ENCODE measurements around the gene RAB3GAP2.
"Not testable (repeated sequence)": the region's sequence is repeated elsewhere in the genome, so short reads cannot be mapped to it uniquely, and the experiment has no call there.

RAB3GAP2 gene

GRCh38 chr1:220287129-220287528 is 14.9 kb upstream of the RAB3GAP2 start:
- DNase-seq, result no peak

GRCh38 chr1:220283625-220284024 is 11.4 kb upstream of the RAB3GAP2 start:
- DNase-seq, result no peak

- DNase-seq, result no peak
Measured at GRCh38 chr1:220281159-220281574, 8.9 kb upstream of the RAB3GAP2 start.

GRCh38 chr1:220280249-220280648 is 8.0 kb upstream of the RAB3GAP2 start:
- no peak for DNase-seq

- no peak for DNase-seq
Measured at GRCh38 chr1:220278991-220279390, 6.7 kb upstream of the RAB3GAP2 start.

GRCh38 chr1:220275430-220275829 is 3.2 kb upstream of the RAB3GAP2 start:
- DNase-seq, result no peak

- no peak for DNase-seq
Measured at GRCh38 chr1:220274251-220274855, 2.1 kb upstream of the RAB3GAP2 start.

GRCh38 chr1:220272841-220273090 is 513 bp upstream of the RAB3GAP2 start:
- no peak for DNase-seq

GRCh38 chr1:220271706-220272046 is 577 bp downstream of the RAB3GAP2 start:
- DNase-seq, result peak; percentile 11

GRCh38 chr1:220269036-220269435 is 3.2 kb downstream of the RAB3GAP2 start:
- DNase-seq, result no peak

- DNase-seq, result no peak
Measured at GRCh38 chr1:220267630-220268029, 4.6 kb downstream of the RAB3GAP2 start.

GRCh38 chr1:220260228-220260627 is 12.0 kb downstream of the RAB3GAP2 start:
- not testable (repeated sequence) for DNase-seq

GRCh38 chr1:220259756-220260155 is 12.5 kb downstream of the RAB3GAP2 start:
- not testable (repeated sequence) for DNase-seq

- not testable (repeated sequence) for DNase-seq
Measured at GRCh38 chr1:220256194-220256593, 16.1 kb downstream of the RAB3GAP2 start.

GRCh38 chr1:220255204-220255603 is 17.0 kb downstream of the RAB3GAP2 start:
- no peak for DNase-seq

GRCh38 chr1:220253290-220253689 is 19.0 kb downstream of the RAB3GAP2 start:
- not testable (repeated sequence) for DNase-seq

GRCh38 chr1:220251272-220251671 is 21.0 kb downstream of the RAB3GAP2 start:
- no peak for DNase-seq

GRCh38 chr1:220250681-220251080 is 21.6 kb downstream of the RAB3GAP2 start:
- no peak for DNase-seq

GRCh38 chr1:220249522-220249921 is 22.7 kb downstream of the RAB3GAP2 start:
- no peak for DNase-seq

- DNase-seq, result not testable (repeated sequence)
Measured at GRCh38 chr1:220248715-220249265, 23.5 kb downstream of the RAB3GAP2 start.

GRCh38 chr1:220245900-220246299 is 26.4 kb downstream of the RAB3GAP2 start:
- not testable (repeated sequence) for DNase-seq

- no peak for DNase-seq
Measured at GRCh38 chr1:220243947-220244346, 28.3 kb downstream of the RAB3GAP2 start.

GRCh38 chr1:220241072-220241663 is 31.1 kb downstream of the RAB3GAP2 start:
- no peak for DNase-seq

GRCh38 chr1:220239966-220240365 is 32.3 kb downstream of the RAB3GAP2 start:
- DNase-seq, result no peak

GRCh38 chr1:220239213-220239612 is 33.0 kb downstream of the RAB3GAP2 start:
- no peak for DNase-seq

Measured in CD4-positive, alpha-beta T cell treated with Interleukin-10 for 1 hour (primary cell).